H9 (cell line): ENCODE results near the gene FCMR. TPM values are rescaled to one million over a fixed set of nuclear protein-coding genes. Genes with fewer than 3 reads are reported as not detected.

ENCODE experiments used
- DNase-seq: peaks from one replicate; pipeline ENCODE4 v3.0.0-alpha.2; 2017
- H2AFZ ChIP-seq: one replicate; pipeline ENCODE4 v1.6.1; 2013; ENCODE audit warnings: mild to moderate bottlenecking, low read length, control low read depth, moderate library complexity
- H2AK5ac ChIP-seq: 2 replicates; pipeline ENCODE4 v1.6.1; 2013; ENCODE audit warnings: low read length, control low read depth, mixed read lengths; ENCODE audit not compliant: insufficient read length
- H2BK120ac ChIP-seq: one replicate; pipeline ENCODE4 v1.6.1; 2013; ENCODE audit warnings: low read depth, mild to moderate bottlenecking, low read length, control low read depth, inconsistent platforms; ENCODE audit not compliant: poor library complexity, severe bottlenecking
- H2BK12ac ChIP-seq: 2 replicates; pipeline ENCODE4 v1.6.1; 2013; ENCODE audit warnings: low read length, control low read depth, mixed read lengths, low read depth; ENCODE audit not compliant: insufficient read length
- H2BK15ac ChIP-seq: 2 replicates; pipeline ENCODE4 v1.6.1; 2013; ENCODE audit warnings: low read depth, low read length, control low read depth
- H2BK20ac ChIP-seq: one replicate; pipeline ENCODE4 v1.6.1; 2013; ENCODE audit warnings: low read depth, mild to moderate bottlenecking, low read length, control low read depth, inconsistent platforms; ENCODE audit not compliant: poor library complexity, severe bottlenecking
- H2BK5ac ChIP-seq: 2 replicates; pipeline ENCODE4 v1.6.1; 2013; ENCODE audit warnings: low read length, control low read depth, mixed read lengths; ENCODE audit not compliant: insufficient read length
- H3K14ac ChIP-seq: 2 replicates; pipeline ENCODE4 v1.6.1; 2013; ENCODE audit warnings: low read length, control low read depth; ENCODE audit not compliant: insufficient read depth
- H3K18ac ChIP-seq: 2 replicates; pipeline ENCODE4 v1.6.1; 2013; ENCODE audit warnings: low read depth, mild to moderate bottlenecking, mixed read lengths, low read length, control low read depth; ENCODE audit not compliant: insufficient read length
- H3K23ac ChIP-seq: 2 replicates; pipeline ENCODE4 v1.6.1; 2013; ENCODE audit warnings: low read length, control low read depth, mixed read lengths, low read depth; ENCODE audit not compliant: insufficient read length
- H3K23me2 ChIP-seq: 2 replicates; pipeline ENCODE4 v1.6.1; 2013; ENCODE audit warnings: low read depth, mild to moderate bottlenecking, mixed read lengths, low read length, control low read depth; ENCODE audit not compliant: insufficient read length, poor library complexity, severe bottlenecking
- H3K27ac ChIP-seq: 2 replicates; pipeline ENCODE4 v1.5.1; 2013; ENCODE audit warnings: low read length, control low read depth, mixed read lengths, low read depth; ENCODE audit not compliant: insufficient read length
- H3K27me3 ChIP-seq: 2 replicates; pipeline ENCODE4 v1.6.1; 2013; ENCODE audit warnings: low read length, control low read depth, inconsistent platforms; ENCODE audit not compliant: insufficient read depth
- H3K4ac ChIP-seq: 2 replicates; pipeline ENCODE4 v1.6.1; 2013; ENCODE audit warnings: low read depth, mild to moderate bottlenecking, control low read depth, inconsistent platforms, low read length, moderate library complexity
- H3K4me1 ChIP-seq: 2 replicates; pipeline ENCODE4 v1.6.1; 2013; ENCODE audit warnings: low read length, control low read depth, inconsistent platforms; ENCODE audit not compliant: insufficient read depth
- H3K4me2 ChIP-seq: 2 replicates; pipeline ENCODE4 v1.6.1; 2013; ENCODE audit warnings: low read length, control low read depth, mixed read lengths; ENCODE audit not compliant: insufficient read length, insufficient read depth
- H3K56ac ChIP-seq: 2 replicates; pipeline ENCODE4 v1.6.1; 2013; ENCODE audit warnings: low read depth, mild to moderate bottlenecking, mixed read lengths, low read length, control low read depth; ENCODE audit not compliant: insufficient read length
- H3K79me1 ChIP-seq: 2 replicates; pipeline ENCODE4 v1.6.1; 2013; ENCODE audit warnings: low read depth, mild to moderate bottlenecking, moderate library complexity, low read length, control low read depth, inconsistent platforms; ENCODE audit not compliant: insufficient read depth, poor library complexity, severe bottlenecking
- H3K79me2 ChIP-seq: 2 replicates; pipeline ENCODE4 v1.6.1; 2013; ENCODE audit warnings: low read length, control low read depth, inconsistent platforms; ENCODE audit not compliant: insufficient read depth
- H3K9ac ChIP-seq: 2 replicates; pipeline ENCODE4 v1.6.1; 2013; ENCODE audit warnings: low read length, control low read depth, mixed read lengths; ENCODE audit not compliant: insufficient read length; ENCODE audit errors: extremely low read depth
- H3K9me3 ChIP-seq: one replicate; pipeline ENCODE4 v1.6.1; 2013; ENCODE audit warnings: low read depth, low read length, inconsistent platforms; ENCODE audit not compliant: control insufficient read depth
- H3T11ph ChIP-seq: one replicate; pipeline ENCODE4 v1.6.1; 2013; ENCODE audit warnings: mild to moderate bottlenecking, low read length, control low read depth, inconsistent platforms
- H4K20me1 ChIP-seq: one replicate; pipeline ENCODE4 v1.6.1; 2013; ENCODE audit not compliant: control insufficient read depth, insufficient read length, insufficient read depth
- H4K5ac ChIP-seq: 2 replicates; pipeline ENCODE4 v1.6.1; 2013; ENCODE audit warnings: low read depth, mild to moderate bottlenecking, mixed read lengths, low read length, control low read depth; ENCODE audit not compliant: insufficient read length
- H4K8ac ChIP-seq: replicated peaks from 2 replicates; pipeline ENCODE4 v1.6.1; 2013; ENCODE audit warnings: low read length, control low read depth, mixed read lengths, low read depth; ENCODE audit not compliant: insufficient read length
- H4K91ac ChIP-seq: 2 replicates; pipeline ENCODE4 v1.6.1; 2013; ENCODE audit warnings: low read depth, mild to moderate bottlenecking, moderate library complexity, mixed read lengths, low read length, control low read depth; ENCODE audit not compliant: insufficient read length
- H3K27ac Mint-ChIP-seq, 3 experiments: 2 replicates in 2 of 3; 3 replicates in 1 of 3; pipeline ENCODE4 v1.8.0; 2020 to 2021; ENCODE audit warnings: mixed read lengths in 3 of 3, mild to moderate bottlenecking in 1 of 3, moderate library complexity in 1 of 3
- H3K27me3 Mint-ChIP-seq: 2 replicates; pipeline ENCODE4 v1.8.0; 2021; ENCODE audit warnings: low read depth, mild to moderate bottlenecking, moderate library complexity, mixed read lengths
- H3K36me3 Mint-ChIP-seq, 3 experiments: 2 replicates in 2 of 3; 3 replicates in 1 of 3; pipeline ENCODE4 v1.8.0; 2020 to 2021; ENCODE audit warnings: low read depth in 3 of 3, mixed read lengths in 3 of 3; ENCODE audit not compliant: insufficient read depth in 1 of 3
- H3K4me1 Mint-ChIP-seq, 2 experiments: 2 replicates each; pipeline ENCODE4 v1.8.0; 2020; ENCODE audit warnings: mixed read lengths in 2 of 2
- H3K4me3 Mint-ChIP-seq, 2 experiments: 2 replicates in 1 of 2; 3 replicates in 1 of 2; pipeline ENCODE4 v1.8.0; 2020 to 2021; ENCODE audit warnings: mild to moderate bottlenecking in 2 of 2, mixed read lengths in 2 of 2, moderate library complexity in 1 of 2
- H3K9me3 Mint-ChIP-seq, 2 experiments: 2 replicates in 1 of 2; 3 replicates in 1 of 2; pipeline ENCODE4 v1.8.0; 2020; ENCODE audit warnings: mild to moderate bottlenecking in 2 of 2, mixed read lengths in 2 of 2, moderate library complexity in 1 of 2
- CTCF ChIP-seq: fragments of 200-600 bp; sonication (generic); conservative IDR thresholded peaks from 3 replicates; pipeline ENCODE4 v1.8.0; 2021; ENCODE audit warnings: antibody characterized with exemption, mild to moderate bottlenecking
- WGBS: extraction: QIAGEN DNeasy Blood & Tissue Kit; methylation state at CpG from one replicate; pipeline ENCODE4 v1.1.7; 2013; ENCODE audit warnings: missing lambda C conversion rate, low lambda C conversion rate, mixed read lengths; ENCODE audit not compliant: insufficient read length; ENCODE audit errors: extremely low coverage; 5-methylcytosine and 5-hydroxymethylcytosine counted together
- total RNA-seq: library from RNA; stranded (reverse); gene quantifications from 2 replicates; pipeline ENCODE4 v1.2.1, GENCODE V29; 2021

FCMR gene
- total RNA-seq, 1 experiment from 2014 or later = not detected

- no CpG with 5 or more reads among the region's 5 CpGs for WGBS
- H2AK5ac ChIP-seq = no peak overlapping the region
Measured at GRCh38 chr1:206944703-206945102, 23.0 kb upstream of the FCMR start.

More at GRCh38 chr1:206944703-206945102, 23.0 kb upstream of the FCMR start:
- Histone ChIP-seq H2BK12ac (no peak overlapping the region), H3K4ac (no peak overlapping the region), H3K14ac (no peak overlapping the region), H3K79me2 (no peaks in the 10 kb centered on the region), H3K4me1 (no peaks in the 10 kb centered on the region), H3K9me3 (no peaks in the 10 kb centered on the region), H2BK5ac (no peak overlapping the region), H4K8ac (no peak overlapping the region), H3K23me2 (no peaks in the 10 kb centered on the region), H3K9ac (no peak overlapping the region), H3K4me2 (no peak overlapping the region), H3K18ac (no peak overlapping the region), H2AFZ (no peak overlapping the region), H4K5ac (no peak overlapping the region), H3K56ac (no peak overlapping the region), H2BK15ac (no peak overlapping the region), H3T11ph (no peak overlapping the region), H3K27me3 (no peaks in the 10 kb centered on the region), H2BK120ac (no peak overlapping the region), H3K27ac (no peak overlapping the region), H3K79me1 (no peaks in the 10 kb centered on the region), H4K91ac (no peak overlapping the region), H3K23ac (no peak overlapping the region), H2BK20ac (no peak overlapping the region), H4K20me1 (no peaks in the 10 kb centered on the region)
- no peaks in the 10 kb centered on the region for H3K9me3 Mint-ChIP-seq
- TF ChIP-seq CTCF = no peak
- H3K27ac Mint-ChIP-seq = no peak overlapping the region
- DNase-seq = no peak
- H3K4me3 Mint-ChIP-seq = no peak overlapping the region
- H3K4me1 Mint-ChIP-seq = peaks cover 5 to 7% of the 10 kb centered on the region in 2 experiments; a peak in 3 of 4 replicates
- no peaks in the 10 kb centered on the region; a peak in 1 of 7 replicates for H3K36me3 Mint-ChIP-seq
- H3K27me3 Mint-ChIP-seq = peaks cover 23% of the 10 kb centered on the region
